ENCODE measurements around the gene IFNGR1. TPM values are rescaled to one million over a fixed set of nuclear protein-coding genes. Genes with fewer than 3 reads are reported as not detected.

Gene IFNGR1
- total RNA-seq, 2 donors from 2014 or later, result 51.0 to 54.3 TPM

GRCh38 chr6:137230956-137231555 is 11.9 kb upstream of the IFNGR1 start:
- Mint-ChIP-seq H3K4me3 (no peak overlapping the region), H3K9me3 (no peaks in the 10 kb centered on the region), H3K27ac (no peak overlapping the region), H3K36me3 (ENCODE audit: insufficient read depth in 2 of 2) (no peaks in the 10 kb centered on the region), H3K4me1 (ENCODE audit: low read depth) (peaks cover 53% of the 10 kb centered on the region), H3K27me3 (ENCODE audit: low read depth) (peaks cover 23% of the 10 kb centered on the region)
- DNase-seq, result no peak
- ATAC-seq (replicated peaks in 1 of 2), result no peak

GRCh38 chr6:137230547-137230946 is 11.4 kb upstream of the IFNGR1 start:
- H3K36me3 Mint-ChIP-seq (ENCODE audit: insufficient read depth in 2 of 2), result no peaks in the 10 kb centered on the region
- H3K27ac Mint-ChIP-seq, result no peak overlapping the region

GRCh38 chr6:137229075-137229759 is 10.0 kb upstream of the IFNGR1 start:
- DNase-seq (no peak), ATAC-seq (replicated peaks in 1 of 2) (no peak)
- Mint-ChIP-seq H3K27me3 (ENCODE audit: low read depth) (peaks cover 26% of the 10 kb centered on the region), H3K27ac (no peak overlapping the region), H3K36me3 (ENCODE audit: insufficient read depth in 2 of 2) (peaks cover 0 to 3% of the 10 kb centered on the region in 2 donors), H3K4me3 (no peak overlapping the region), H3K9me3 (no peaks in the 10 kb centered on the region), H3K4me1 (ENCODE audit: low read depth) (peaks cover 50% of the 10 kb centered on the region)

More at GRCh38 chr6:137230547-137230946, 11.4 kb upstream of the IFNGR1 start:
- Mint-ChIP-seq H3K4me3 (no peak overlapping the region), H3K4me1 (ENCODE audit: low read depth) (peaks cover 48% of the 10 kb centered on the region), H3K9me3 (no peaks in the 10 kb centered on the region), H3K27me3 (ENCODE audit: low read depth) (peaks cover 26% of the 10 kb centered on the region)
- no peak for DNase-seq
- ATAC-seq (replicated peaks in 1 of 2), result no peak

GRCh38 chr6:137227871-137228302 is 8.7 kb upstream of the IFNGR1 start:
- Mint-ChIP-seq H3K27ac (no peak overlapping the region), H3K4me3 (no peak overlapping the region), H3K27me3 (ENCODE audit: low read depth) (peaks cover 26% of the 10 kb centered on the region), H3K4me1 (ENCODE audit: low read depth) (peaks cover 53% of the 10 kb centered on the region), H3K36me3 (ENCODE audit: insufficient read depth in 2 of 2) (peaks cover 0 to 3% of the 10 kb centered on the region in 2 donors), H3K9me3 (no peaks in the 10 kb centered on the region)
- peak in 1 of 2 donors; percentile 44 for ATAC-seq (replicated peaks in 1 of 2)
- no peak for DNase-seq

- H3K4me3 Mint-ChIP-seq, result no peak overlapping the region
- H3K27me3 Mint-ChIP-seq (ENCODE audit: low read depth), result peaks cover 26% of the 10 kb centered on the region
- peaks cover 41% of the 10 kb centered on the region for H3K4me1 Mint-ChIP-seq (ENCODE audit: low read depth)
- DNase-seq (no peak), ATAC-seq (replicated peaks in 1 of 2) (no peak)
- no peaks in the 10 kb centered on the region for H3K9me3 Mint-ChIP-seq
- no peak overlapping the region for H3K27ac Mint-ChIP-seq
- peaks cover 0 to 3% of the 10 kb centered on the region in 2 donors for H3K36me3 Mint-ChIP-seq (ENCODE audit: insufficient read depth in 2 of 2)
These were observed 7.5 kb upstream of the IFNGR1 start for GRCh38 chr6:137226697-137227096.

GRCh38 chr6:137224799-137225198 is 5.6 kb upstream of the IFNGR1 start:
- DNase-seq (no peak), ATAC-seq (replicated peaks in 1 of 2) (peak in 1 of 2 donors; percentile 35)
- Mint-ChIP-seq H3K27ac (peak overlapping the region; percentile 53), H3K36me3 (ENCODE audit: insufficient read depth in 2 of 2) (peaks cover 0 to 3% of the 10 kb centered on the region in 2 donors), H3K4me3 (peak overlapping the region; percentile 31 to 64), H3K4me1 (ENCODE audit: low read depth) (peaks cover 44% of the 10 kb centered on the region), H3K27me3 (ENCODE audit: low read depth) (peaks cover 20% of the 10 kb centered on the region), H3K9me3 (no peaks in the 10 kb centered on the region)

- H3K9me3 Mint-ChIP-seq, result no peaks in the 10 kb centered on the region
- ATAC-seq (replicated peaks in 1 of 2), result no peak
- H3K36me3 Mint-ChIP-seq (ENCODE audit: insufficient read depth in 2 of 2), result peaks cover 3 to 5% of the 10 kb centered on the region in 2 donors
- H3K27me3 Mint-ChIP-seq (ENCODE audit: low read depth), result peaks cover 8% of the 10 kb centered on the region
- H3K27ac Mint-ChIP-seq, result no peak overlapping the region
- H3K4me1 Mint-ChIP-seq (ENCODE audit: low read depth), result peaks cover 47% of the 10 kb centered on the region
- peak overlapping the region; percentile 4 to 19 for H3K4me3 Mint-ChIP-seq
- DNase-seq, result peak in 1 of 2 donors; percentile 18
These were observed 4.4 kb upstream of the IFNGR1 start for GRCh38 chr6:137223370-137224131.

GRCh38 chr6:137222381-137222780 is 3.2 kb upstream of the IFNGR1 start:
- H3K27ac Mint-ChIP-seq, result no peak overlapping the region

GRCh38 chr6:137219664-137220252 is 573 bp upstream of the IFNGR1 start:
- ATAC-seq (replicated peaks in 1 of 2) (no peak), DNase-seq (no peak)
- Mint-ChIP-seq H3K9me3 (no peaks in the 10 kb centered on the region), H3K4me3 (peak overlapping the region; percentile 99 to 100), H3K27ac (peak overlapping the region; percentile 72), H3K4me1 (ENCODE audit: low read depth) (peaks cover 55% of the 10 kb centered on the region), H3K27me3 (ENCODE audit: low read depth) (no peaks in the 10 kb centered on the region), H3K36me3 (ENCODE audit: insufficient read depth in 2 of 2) (peaks cover 7 to 8% of the 10 kb centered on the region in 2 donors)

More at GRCh38 chr6:137222381-137222780, 3.2 kb upstream of the IFNGR1 start:
- Mint-ChIP-seq H3K9me3 (no peaks in the 10 kb centered on the region), H3K27me3 (ENCODE audit: low read depth) (peaks cover 6% of the 10 kb centered on the region), H3K36me3 (ENCODE audit: insufficient read depth in 2 of 2) (peaks cover 6 to 11% of the 10 kb centered on the region in 2 donors), H3K4me3 (no peak overlapping the region), H3K4me1 (ENCODE audit: low read depth) (peaks cover 45% of the 10 kb centered on the region)
- DNase-seq, result no peak
- no peak for ATAC-seq (replicated peaks in 1 of 2)

GRCh38 chr6:137218473-137218916 is 690 bp downstream of the IFNGR1 start:
- Mint-ChIP-seq H3K27ac (peak overlapping the region; percentile 100), H3K4me3 (peak overlapping the region; percentile 99 to 100), H3K9me3 (no peaks in the 10 kb centered on the region), H3K36me3 (ENCODE audit: insufficient read depth in 2 of 2) (peaks cover 7 to 8% of the 10 kb centered on the region in 2 donors), H3K27me3 (ENCODE audit: low read depth) (no peaks in the 10 kb centered on the region), H3K4me1 (ENCODE audit: low read depth) (peaks cover 55% of the 10 kb centered on the region)
- DNase-seq, result peak; percentile 55 to 59
- ATAC-seq (replicated peaks in 1 of 2), result peak; percentile 85 to 86

GRCh38 chr6:137217801-137218472 is 1.2 kb downstream of the IFNGR1 start:
- peak in 1 of 2 donors; percentile 10 for DNase-seq
- Mint-ChIP-seq H3K27me3 (ENCODE audit: low read depth) (no peaks in the 10 kb centered on the region), H3K36me3 (ENCODE audit: insufficient read depth in 2 of 2) (peaks cover 7 to 9% of the 10 kb centered on the region in 2 donors), H3K4me3 (peak overlapping the region; percentile 99 to 100), H3K9me3 (no peaks in the 10 kb centered on the region), H3K27ac (peak overlapping the region; percentile 100), H3K4me1 (ENCODE audit: low read depth) (peaks cover 55% of the 10 kb centered on the region)
- no peak for ATAC-seq (replicated peaks in 1 of 2)

- peaks cover 62% of the 10 kb centered on the region for H3K4me1 Mint-ChIP-seq (ENCODE audit: low read depth)
- H3K4me3 Mint-ChIP-seq, result peak overlapping the region; percentile 57 to 99
- no peaks in the 10 kb centered on the region for H3K9me3 Mint-ChIP-seq
- DNase-seq (no peak), ATAC-seq (replicated peaks in 1 of 2) (no peak)
- no peak overlapping the region for H3K27ac Mint-ChIP-seq
- H3K36me3 Mint-ChIP-seq (ENCODE audit: insufficient read depth in 2 of 2), result peaks cover 8 to 12% of the 10 kb centered on the region in 2 donors
- no peaks in the 10 kb centered on the region for H3K27me3 Mint-ChIP-seq (ENCODE audit: low read depth)
These were observed 2.2 kb downstream of the IFNGR1 start for GRCh38 chr6:137216875-137217553.
